GM18511 (cell line): ENCODE measurements around the gene TTC29.
"Not testable (repeated sequence)": the region's sequence is repeated elsewhere in the genome, so short reads cannot be mapped to it uniquely, and the experiment has no call there.

Experiments
- ATAC-seq: cut with Tn5 transposase; IDR thresholded peaks from one replicate; pipeline ENCODE4 v1.9.1; 2021; ENCODE audit warnings: mild to moderate bottlenecking, moderate library complexity; ENCODE audit not compliant: unreplicated experiment

Gene TTC29

DNA sequence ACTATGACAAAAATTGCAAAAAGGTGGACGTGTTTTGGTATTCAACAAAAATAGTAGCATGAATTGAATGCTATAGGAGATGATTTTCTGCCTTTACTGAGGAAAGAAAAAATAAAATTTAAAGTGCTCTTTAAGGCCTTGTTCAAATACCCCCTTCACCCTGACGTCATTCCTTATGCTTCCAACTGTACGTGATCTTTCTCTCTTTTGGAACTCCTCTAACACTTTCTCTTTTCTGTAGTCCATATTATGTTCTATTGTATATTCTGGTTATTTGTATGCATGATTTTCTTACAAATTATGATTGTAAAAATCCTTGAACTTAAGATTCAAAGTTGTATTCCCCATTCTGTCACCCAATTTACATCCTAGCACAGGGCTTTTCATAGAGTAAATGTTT, 206.5 kb downstream of the TTC29 start:
- ATAC-seq = no peak

DNA sequence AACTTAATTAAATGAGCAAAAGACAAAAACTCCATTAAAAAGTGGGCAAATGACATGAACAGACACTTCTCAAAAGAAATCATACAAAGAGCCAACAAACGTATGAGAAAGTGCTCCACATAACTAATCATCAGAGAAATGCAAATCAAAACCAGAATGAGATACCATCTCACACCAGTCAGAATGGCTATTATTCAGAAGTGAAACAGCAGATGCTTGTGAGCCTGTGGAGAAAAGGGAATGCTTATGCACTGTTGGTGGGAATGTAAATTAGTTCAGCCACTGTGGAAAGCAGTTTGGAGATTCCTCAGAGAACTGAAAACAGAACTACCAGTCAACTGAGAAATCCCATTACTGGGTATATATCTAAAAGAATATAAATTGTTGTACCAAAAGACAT, 222.1 kb downstream of the TTC29 start:
- ATAC-seq = not testable (repeated sequence)

- ATAC-seq = no peak
Observed at GRCh38 chr4:146709956-146710355, 235.7 kb downstream of the TTC29 start.

DNA sequence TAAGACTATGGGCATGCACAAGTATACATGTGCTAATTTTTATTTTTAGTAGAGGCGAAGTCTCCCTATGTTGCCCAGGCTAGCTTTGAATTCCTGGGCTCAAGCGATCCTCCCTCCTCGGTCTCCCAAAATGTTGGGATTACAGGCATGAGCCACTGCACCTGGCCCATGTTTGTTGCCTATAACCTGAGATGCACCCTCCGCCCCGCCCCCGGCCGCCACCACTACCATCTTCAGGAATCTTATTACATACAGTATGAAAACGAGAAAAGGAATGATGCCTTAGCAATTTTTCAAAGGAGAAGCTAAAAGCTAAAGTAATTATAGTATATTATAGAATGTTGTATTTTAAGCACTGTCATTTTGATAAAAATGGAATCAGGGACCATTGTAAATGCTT, 245.8 kb downstream of the TTC29 start:
- no peak for ATAC-seq

GRCh38 chr4:146674829-146675570, 270.7 kb downstream of the TTC29 start:
- no peak for ATAC-seq

DNA sequence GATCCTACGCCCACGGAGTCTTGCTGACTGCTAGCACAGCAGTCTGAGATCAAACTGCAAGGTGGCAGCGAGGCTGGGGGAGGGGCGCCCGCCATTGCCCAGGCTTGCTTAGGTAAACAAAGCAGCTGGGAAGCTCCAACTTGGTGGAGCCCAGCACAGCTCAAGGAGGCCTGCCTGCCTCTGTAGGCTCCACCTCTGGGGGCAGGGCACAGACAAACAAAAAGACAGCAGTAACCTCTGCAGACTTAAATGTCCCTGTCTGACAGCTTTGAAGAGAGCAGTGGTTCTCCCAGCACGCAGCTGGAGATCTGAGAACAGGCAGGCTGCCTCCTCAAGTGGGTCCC, 281.7 kb downstream of the TTC29 start:
- not testable (repeated sequence) for ATAC-seq

GRCh38 chr4:146661367-146661766, 284.3 kb downstream of the TTC29 start:
- no peak for ATAC-seq
